ENCODE data around the gene PLCB2. TPM values are rescaled to one million over a fixed set of nuclear protein-coding genes. Genes with fewer than 3 reads are reported as not detected.
A peak's percentile ranks its signal among the peaks of the same experiment; 100 is the strongest.

The PLCB2 gene
- total and polyA plus RNA-seq, 2 donors (not counting 3 experiments of a cell fraction or from before 2014, with no cell fraction given): 1.5 to 1.6 TPM

GRCh38 chr15:40325700-40326099 is 18.0 kb upstream of the PLCB2 start:
- H3K36me3 ChIP-seq (ENCODE audit: control insufficient read depth in 2 of 2, extremely low read depth in 1 of 2, insufficient read depth in 2 of 2, low read length in 2 of 2): no peaks in the 10 kb centered on the region
- peak overlapping the region; percentile 90 for H3K4me2 ChIP-seq (ENCODE audit: insufficient read depth, low read length)
- peaks cover 53% of the 10 kb centered on the region for H3K4me1 ChIP-seq (ENCODE audit: control insufficient read depth, extremely low read depth, insufficient read depth, low read length)
- H2AFZ ChIP-seq (ENCODE audit: low read depth, low read length): no peak overlapping the region
- H3K9ac ChIP-seq (replicated peaks; ENCODE audit: extremely low read depth, insufficient read depth, low read length): no peak overlapping the region
- peaks cover 11% of the 10 kb centered on the region for H3K79me2 ChIP-seq (ENCODE audit: control insufficient read depth, insufficient read depth, low read length)
- H3K27me3 ChIP-seq (ENCODE audit: control insufficient read depth in 2 of 2, insufficient read depth in 2 of 2, low read length in 2 of 2): no peaks in the 10 kb centered on the region
- H3K9me1 ChIP-seq (replicated peaks; ENCODE audit: control insufficient read depth, extremely low read depth, insufficient read depth, low read length): no peaks in the 10 kb centered on the region
- POLR2A ChIA-PET: interaction anchor here (1.2 kb wide), 1 partner anchor 8 kb away, joined by 4 read pairs; no protein-coding TSS in a partner anchor
- dilution Hi-C loops (cut with MboI; ENCODE audit: extremely low pct_ligation_motif_present, low sequenced_read_pairs) (no loop called here), intact Hi-C loops (cut with micrococcal nuclease) (no loop called here)
- DNase-seq (ENCODE audit: low read depth, low spot score): no peak
- no peak for FAIRE-seq
- CTCF ChIA-PET: interaction anchor here (1.3 to 5.3 kb wide), 7 partner anchors 9 to 96 kb away, joined by 4 to 81 read pairs (median 15); partner anchors contain the start of gene CCDC9B
- BruUV-seq (replicated peaks): no TSS peak
- H4K20me1 ChIP-seq (replicated peaks; ENCODE audit: control insufficient read depth, extremely low read depth, insufficient read depth, low read length): no peaks in the 10 kb centered on the region
- H3K4me3 ChIP-seq (replicated peaks in 1 of 3; ENCODE audit: insufficient read depth in 1 of 3, low read depth in 1 of 3, low read length in 3 of 3): peak overlapping the region in 1 of 3 experiments; percentile 16
- TF ChIP-seq JUN (IDR thresholded peaks at IDR 0.05; ENCODE audit: borderline replicate concordance, insufficient read depth, insufficient read length, low read depth) (no peak), EZH2 (IDR thresholded peaks at IDR 0.05; ENCODE audit: borderline replicate concordance, low read depth, low read length, severe bottlenecking) (no peak), POLR2A (IDR thresholded peaks at IDR 0.05; ENCODE audit: low read depth, low read length) (no peak), POLR2AphosphoS5 (IDR thresholded peaks at IDR 0.05; ENCODE audit: insufficient read depth, low read depth, low read length) (no peak), GATA2 (IDR thresholded peaks at IDR 0.05; ENCODE audit: insufficient read depth, insufficient read length, low read depth, low read length) (no peak), CTCF (IDR thresholded peaks at IDR 0.05; ENCODE audit: extremely low read depth in 1 of 2, insufficient read depth in 1 of 2, low read depth in 1 of 2, low read length in 2 of 2) (no peak)
- H3K9me3 ChIP-seq (replicated peaks; ENCODE audit: control insufficient read depth, insufficient read depth, low read length): no peaks in the 10 kb centered on the region
- no peak overlapping the region for H3K27ac ChIP-seq (ENCODE audit: insufficient read depth, low read depth, low read length)

Measured in endothelial cell of umbilical vein (primary cell).